Measurements from ENCODE around the gene LTO1. TPM values are rescaled to one million over a fixed set of nuclear protein-coding genes. Genes with fewer than 3 reads are reported as not detected.
"Not testable (repeated sequence)": the region's sequence is repeated elsewhere in the genome, so short reads cannot be mapped to it uniquely, and the experiment has no call there.

The LTO1 gene
- polyA plus RNA-seq, 3 donors: 22.2 to 42.9 (median 30.7) TPM

- DNase-seq (ENCODE audit: extremely low read depth in 1 of 11, low read depth in 9 of 11, low spot score in 4 of 11): no peak
Observed at GRCh38 chr11:69703768-69704507, 28.8 kb upstream of the LTO1 start, which contains the start of gene FGF19. Gene FGF19, minus strand, starts transcription at chr11:69704022. Its CDS starts 146 bp downstream, at chr11:69703876.

GRCh38 chr11:69703453-69703767 is 28.3 kb upstream of the LTO1 start:
- DNase-seq (ENCODE audit: extremely low read depth in 1 of 11, low read depth in 9 of 11, low spot score in 4 of 11): no peak

- DNase-seq (ENCODE audit: extremely low read depth in 1 of 11, low read depth in 9 of 11, low spot score in 4 of 11): no peak
Observed at GRCh38 chr11:69702769-69703452, 27.8 kb upstream of the LTO1 start.

- DNase-seq (ENCODE audit: extremely low read depth in 1 of 11, low read depth in 9 of 11, low spot score in 4 of 11): no peak
Observed at GRCh38 chr11:69702239-69702691, 27.1 kb upstream of the LTO1 start.

- peak in 9 of 11 donors; percentile 55 to 81 (median 64) for DNase-seq (ENCODE audit: extremely low read depth in 1 of 11, low read depth in 9 of 11, low spot score in 4 of 11)
Observed at GRCh38 chr11:69700278-69701140, 25.4 kb upstream of the LTO1 start.

- no peak for DNase-seq (ENCODE audit: extremely low read depth in 1 of 11, low read depth in 9 of 11, low spot score in 4 of 11)
Observed at GRCh38 chr11:69699213-69699612, 24.1 kb upstream of the LTO1 start.

- no peak for DNase-seq (ENCODE audit: extremely low read depth in 1 of 11, low read depth in 9 of 11, low spot score in 4 of 11)
Observed at GRCh38 chr11:69698362-69698761, 23.2 kb upstream of the LTO1 start.

GRCh38 chr11:69697861-69698260 is 22.7 kb upstream of the LTO1 start:
- no peak for DNase-seq (ENCODE audit: extremely low read depth in 1 of 11, low read depth in 9 of 11, low spot score in 4 of 11)

GRCh38 chr11:69697469-69697843 is 22.3 kb upstream of the LTO1 start:
- DNase-seq (ENCODE audit: extremely low read depth in 1 of 11, low read depth in 9 of 11, low spot score in 4 of 11): no peak

GRCh38 chr11:69696749-69697468 is 21.8 kb upstream of the LTO1 start:
- no peak for DNase-seq (ENCODE audit: extremely low read depth in 1 of 11, low read depth in 9 of 11, low spot score in 4 of 11)

GRCh38 chr11:69695995-69696394 is 20.8 kb upstream of the LTO1 start:
- DNase-seq (ENCODE audit: extremely low read depth in 1 of 11, low read depth in 9 of 11, low spot score in 4 of 11): not testable (repeated sequence)

GRCh38 chr11:69695581-69695980 is 20.4 kb upstream of the LTO1 start:
- no peak for DNase-seq (ENCODE audit: extremely low read depth in 1 of 11, low read depth in 9 of 11, low spot score in 4 of 11)

- DNase-seq (ENCODE audit: extremely low read depth in 1 of 11, low read depth in 9 of 11, low spot score in 4 of 11): no peak
Observed at GRCh38 chr11:69694781-69695180, 19.6 kb upstream of the LTO1 start.

GRCh38 chr11:69692422-69692821 is 17.3 kb upstream of the LTO1 start:
- DNase-seq (ENCODE audit: extremely low read depth in 1 of 11, low read depth in 9 of 11, low spot score in 4 of 11): no peak

GRCh38 chr11:69691463-69691862 is 16.3 kb upstream of the LTO1 start:
- no peak for DNase-seq (ENCODE audit: extremely low read depth in 1 of 11, low read depth in 9 of 11, low spot score in 4 of 11)

GRCh38 chr11:69689484-69690319 is 14.5 kb upstream of the LTO1 start:
- no peak for DNase-seq (ENCODE audit: extremely low read depth in 1 of 11, low read depth in 9 of 11, low spot score in 4 of 11)

GRCh38 chr11:69687969-69688771 is 13.0 kb upstream of the LTO1 start:
- DNase-seq (ENCODE audit: extremely low read depth in 1 of 11, low read depth in 9 of 11, low spot score in 4 of 11): not testable (repeated sequence)

Measured in renal cortex interstitium (tissue), 11 donors.